Smooth muscle cell (in vitro differentiated cells): ENCODE results near the gene NT5C2. TPM values are rescaled to one million over a fixed set of nuclear protein-coding genes. Genes with fewer than 3 reads are reported as not detected.

Source experiments
- DNase-seq: peaks from one replicate; lab custom pipeline; 2025; ENCODE audit not compliant: unreplicated experiment; lab: John Stamatoyannopoulos, UW
- H2AFZ ChIP-seq: fragments of 200-600 bp; sonication (generic); 2 replicates; pipeline ENCODE4 v1.6.0; 2016; ENCODE audit warnings: antibody characterized with exemption, low read depth, mild to moderate bottlenecking
- H3F3A ChIP-seq: fragments of 200-600 bp; sonication (generic); 2 replicates; pipeline ENCODE4 v1.6.0; 2017; ENCODE audit warnings: antibody characterized with exemption, low read depth
- H3K27ac ChIP-seq: fragments of 200-600 bp; sonication (generic); 2 replicates; pipeline ENCODE4 v1.5.1; 2016; ENCODE audit warnings: low read depth, mild to moderate bottlenecking
- H3K27me3 ChIP-seq: fragments of 200-600 bp; sonication (generic); 2 replicates; pipeline ENCODE4 v1.6.1; 2016; ENCODE audit warnings: low read depth, mild to moderate bottlenecking
- H3K36me3 ChIP-seq: fragments of 200-600 bp; sonication (generic); 2 replicates; pipeline ENCODE4 v1.5.1; 2016; ENCODE audit warnings: low read depth
- H3K4me1 ChIP-seq: fragments of 200-600 bp; sonication (generic); 2 replicates; pipeline ENCODE4 v1.5.1; 2016; ENCODE audit warnings: low read depth
- H3K4me2 ChIP-seq: fragments of 200-600 bp; sonication (generic); 2 replicates; pipeline ENCODE4 v1.6.0; 2016; ENCODE audit warnings: mild to moderate bottlenecking
- H3K4me3 ChIP-seq: fragments of 200-600 bp; sonication (generic); 2 replicates; pipeline ENCODE4 v1.5.1; 2016; ENCODE audit warnings: mild to moderate bottlenecking
- H3K79me2 ChIP-seq: fragments of 200-600 bp; sonication (generic); 2 replicates; pipeline ENCODE4 v1.6.0; 2016; ENCODE audit warnings: low read depth, mild to moderate bottlenecking
- H3K9ac ChIP-seq: fragments of 200-600 bp; sonication (generic); 2 replicates; pipeline ENCODE4 v1.6.0; 2016; ENCODE audit warnings: low read depth
- H3K9me3 ChIP-seq: fragments of 200-600 bp; sonication (generic); replicated peaks from 2 replicates; pipeline ENCODE4 v1.5.1; 2016; ENCODE audit warnings: low read depth
- H4K20me1 ChIP-seq: fragments of 200-600 bp; sonication (generic); 2 replicates; pipeline ENCODE4 v1.6.0; 2016; ENCODE audit warnings: low read depth
- WGBS: methylation state at CpG from one replicate; pipeline ENCODE4 v1.1.7; 2016; ENCODE audit warnings: low lambda C conversion rate; 5-methylcytosine and 5-hydroxymethylcytosine counted together
- polyA plus RNA-seq: library from polyadenylated mRNA; unstranded; fragments of >200 nt; fragmentation: Nextera tagmentation; extraction: Ambion mirVana; gene quantifications from 2 replicates; pipeline ENCODE4 v1.2.1, GENCODE V29; 2016
- total RNA-seq: library from RNA; depleted of rRNA; stranded (reverse); fragments of >200 nt; gene quantifications from 2 replicates; pipeline ENCODE4 v1.2.3, GENCODE V29; 2014
- TF ChIP-seq, protein P1 (sequence below): fragments of 200-600 bp; sonication (generic); IDR thresholded peaks from 2 replicates; pipeline ENCODE4 v1.5.1; 2017; ENCODE audit warnings: borderline replicate concordance, mild to moderate bottlenecking, antibody characterized with exemption; ENCODE audit not compliant: insufficient read depth, poor library complexity, severe bottlenecking

NT5C2 gene
- total and polyA plus RNA-seq, 2 experiments from 2014 or later: 19.1 to 33.5 TPM

DNA sequence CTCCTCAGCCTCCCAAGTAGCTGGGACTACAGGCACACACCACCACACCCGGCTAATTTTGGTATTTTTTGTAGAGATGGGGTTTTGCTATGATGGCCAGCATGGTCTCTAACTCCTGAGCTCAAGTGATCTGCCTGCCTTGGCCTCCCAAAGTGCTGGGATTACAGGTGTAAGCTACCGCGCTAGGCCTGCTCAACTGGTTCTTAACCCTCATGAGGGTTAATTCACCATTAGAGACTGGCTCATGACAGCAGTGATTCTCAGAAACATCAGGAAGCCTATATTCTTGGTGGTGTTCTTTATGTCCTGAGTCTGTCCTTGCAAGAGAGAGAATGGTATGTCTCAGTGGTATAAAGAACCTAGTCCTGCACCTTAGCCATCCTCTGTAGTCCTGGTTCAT lies 10.4 kb upstream of the NT5C2 start:
- 97% methylated on average over 3 of the region's 3 CpGs for WGBS
- no peaks in the 10 kb centered on the region for H3K79me2 ChIP-seq

GRCh38 chr10:103202319-103202718 lies 9.2 kb upstream of the NT5C2 start:
- TF ChIP-seq, protein P1, sequence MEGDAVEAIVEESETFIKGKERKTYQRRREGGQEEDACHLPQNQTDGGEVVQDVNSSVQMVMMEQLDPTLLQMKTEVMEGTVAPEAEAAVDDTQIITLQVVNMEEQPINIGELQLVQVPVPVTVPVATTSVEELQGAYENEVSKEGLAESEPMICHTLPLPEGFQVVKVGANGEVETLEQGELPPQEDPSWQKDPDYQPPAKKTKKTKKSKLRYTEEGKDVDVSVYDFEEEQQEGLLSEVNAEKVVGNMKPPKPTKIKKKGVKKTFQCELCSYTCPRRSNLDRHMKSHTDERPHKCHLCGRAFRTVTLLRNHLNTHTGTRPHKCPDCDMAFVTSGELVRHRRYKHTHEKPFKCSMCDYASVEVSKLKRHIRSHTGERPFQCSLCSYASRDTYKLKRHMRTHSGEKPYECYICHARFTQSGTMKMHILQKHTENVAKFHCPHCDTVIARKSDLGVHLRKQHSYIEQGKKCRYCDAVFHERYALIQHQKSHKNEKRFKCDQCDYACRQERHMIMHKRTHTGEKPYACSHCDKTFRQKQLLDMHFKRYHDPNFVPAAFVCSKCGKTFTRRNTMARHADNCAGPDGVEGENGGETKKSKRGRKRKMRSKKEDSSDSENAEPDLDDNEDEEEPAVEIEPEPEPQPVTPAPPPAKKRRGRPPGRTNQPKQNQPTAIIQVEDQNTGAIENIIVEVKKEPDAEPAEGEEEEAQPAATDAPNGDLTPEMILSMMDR: no peak
- Histone ChIP-seq H3K27me3 (no peaks in the 10 kb centered on the region), H3K9me3 (no peaks in the 10 kb centered on the region), H3K4me2 (no peak overlapping the region), H3K4me1 (no peaks in the 10 kb centered on the region), H2AFZ (no peak overlapping the region), H3K36me3 (no peaks in the 10 kb centered on the region), H4K20me1 (no peaks in the 10 kb centered on the region), H3K4me3 (no peak overlapping the region), H3K79me2 (no peaks in the 10 kb centered on the region), H3K27ac (no peak overlapping the region), H3K9ac (no peak overlapping the region), H3F3A (peaks cover 2% of the 10 kb centered on the region)
- no peak for DNase-seq
- 95% methylated on average over 7 of the region's 7 CpGs for WGBS

More for the DNA sequence above, 10.4 kb upstream of the NT5C2 start:
- Histone ChIP-seq H3K36me3 (no peaks in the 10 kb centered on the region), H3K4me3 (no peak overlapping the region), H4K20me1 (no peaks in the 10 kb centered on the region), H3K27ac (no peak overlapping the region), H3K9ac (no peak overlapping the region), H2AFZ (no peak overlapping the region), H3K4me2 (no peak overlapping the region), H3K27me3 (no peaks in the 10 kb centered on the region), H3F3A (no peaks in the 10 kb centered on the region), H3K9me3 (no peaks in the 10 kb centered on the region), H3K4me1 (no peaks in the 10 kb centered on the region)
- TF ChIP-seq, protein P1: no peak
- DNase-seq: no peak

DNA sequence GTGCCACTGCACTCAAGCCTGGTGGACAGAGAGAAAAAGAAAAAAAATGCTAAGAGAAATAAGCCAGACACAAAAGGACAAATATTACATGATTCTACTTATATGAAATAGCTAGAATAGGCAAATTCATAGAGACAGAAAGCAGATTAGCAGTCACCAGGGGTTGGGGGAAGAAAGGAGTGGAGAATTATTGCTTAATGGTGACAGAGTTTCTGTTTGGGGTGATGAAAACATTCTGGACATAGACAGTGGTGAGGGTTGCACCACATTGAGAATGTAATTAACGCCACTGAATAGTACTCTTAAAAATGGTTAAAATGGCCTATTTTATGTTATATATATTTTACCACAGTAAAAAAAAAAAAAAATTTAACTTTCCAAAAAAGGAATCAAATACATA lies 6.4 kb upstream of the NT5C2 start:
- Histone ChIP-seq H3K9me3 (no peaks in the 10 kb centered on the region), H3K27me3 (no peaks in the 10 kb centered on the region), H3K36me3 (no peaks in the 10 kb centered on the region), H3K27ac (no peak overlapping the region), H3K79me2 (no peaks in the 10 kb centered on the region), H3K4me3 (no peak overlapping the region), H3K9ac (no peak overlapping the region), H2AFZ (no peak overlapping the region), H3K4me1 (no peaks in the 10 kb centered on the region), H4K20me1 (no peaks in the 10 kb centered on the region), H3K4me2 (no peak overlapping the region), H3F3A (peaks cover 9% of the 10 kb centered on the region)
- TF ChIP-seq, protein P1: no peak
- 94% methylated on average over 1 of the region's 1 CpG for WGBS
- DNase-seq: no peak

GRCh38 chr10:103198648-103199047 lies 5.6 kb upstream of the NT5C2 start:
- no peak overlapping the region for H3K4me2 ChIP-seq
- no peak overlapping the region for H3K4me3 ChIP-seq

More at GRCh38 chr10:103198648-103199047, 5.6 kb upstream of the NT5C2 start:
- DNase-seq: no peak
- H3K36me3 ChIP-seq: no peaks in the 10 kb centered on the region
- no peaks in the 10 kb centered on the region for H3K9me3 ChIP-seq
- TF ChIP-seq, protein P1: no peak
- H3K9ac ChIP-seq: no peak overlapping the region
- no peak overlapping the region for H2AFZ ChIP-seq
- no peaks in the 10 kb centered on the region for H3K27me3 ChIP-seq
- H4K20me1 ChIP-seq: no peaks in the 10 kb centered on the region
- peaks cover 9% of the 10 kb centered on the region for H3F3A ChIP-seq
- WGBS: 95% methylated on average over 8 of the region's 8 CpGs
- H3K4me1 ChIP-seq: peaks cover 5% of the 10 kb centered on the region
- no peaks in the 10 kb centered on the region for H3K79me2 ChIP-seq
- no peak overlapping the region for H3K27ac ChIP-seq
